Vagina (tissue), 2 donors: ENCODE results near the gene THAP4. TPM values are rescaled to one million over a fixed set of nuclear protein-coding genes. Genes with fewer than 3 reads are reported as not detected.
"Not testable (repeated sequence)": the region's sequence is repeated elsewhere in the genome, so short reads cannot be mapped to it uniquely, and the experiment has no call there.

Experiments used
- DNase-seq, 2 donors: peaks; one replicate each; pipeline ENCODE4 v3.0.0-alpha.2; 2017; ENCODE audit errors: extremely low spot score in 2 of 2
- H3K27ac ChIP-seq: fragments of 200-600 bp; sonication (generic); one replicate; pipeline ENCODE4 v1.5.1; 2019
- H3K27me3 ChIP-seq: fragments of 200-600 bp; sonication (generic); one replicate; pipeline ENCODE4 v1.5.1; 2019
- H3K36me3 ChIP-seq, 2 donors: fragments of 200-600 bp; sonication (generic); one replicate each; pipeline ENCODE4 v1.5.1; 2017 to 2019
- H3K4me1 ChIP-seq: fragments of 200-600 bp; sonication (generic); one replicate; pipeline ENCODE4 v1.5.1; 2019
- H3K4me3 ChIP-seq, 2 donors: fragments of 200-600 bp; sonication (generic); 1 replicate in 1 of 2; 2 replicates in 1 of 2; pipeline ENCODE4 v1.5.1; 2016 to 2019
- H3K9me3 ChIP-seq: fragments of 200-600 bp; sonication (generic); one replicate; pipeline ENCODE4 v1.5.1; 2019
- POLR2A ChIP-seq, 2 donors: fragments of 450-650 bp; IDR thresholded peaks; one replicate each; pipeline ENCODE4 v1.6.1; 2017; ENCODE audit warnings: antibody characterized with exemption in 2 of 2, mild to moderate bottlenecking in 2 of 2, moderate library complexity in 2 of 2
- POLR2AphosphoS5 ChIP-seq, 2 donors: sonication (generic); formaldehyde crosslinking; IDR thresholded peaks; one replicate each; pipeline ENCODE4 v1.9.0; 2017; ENCODE audit warnings: antibody characterized with exemption in 2 of 2, mild to moderate bottlenecking in 2 of 2, low read depth in 1 of 2; ENCODE audit not compliant: insufficient read depth in 1 of 2
- intact Hi-C: fragments of 100-400 bp; cut with DNase I; formaldehyde crosslinking; loops from one replicate; pipeline ENCODE4 v1.15.1; 2023
- total RNA-seq: library from RNA; depleted of rRNA; stranded (reverse); fragments of >200 nt; gene quantifications from one replicate; pipeline ENCODE4 v1.2.3, GENCODE V29; 2016
- TF ChIP-seq, protein P1 (sequence below), 3 experiments: fragments of 450-650 bp in 2 of 3; fragments of 200-600 bp in 1 of 3; sonication (generic) in 1 of 3; IDR thresholded peaks; one replicate each; pipeline ENCODE4 v1.5.1; 2017 to 2019; ENCODE audit warnings: antibody characterized with exemption in 3 of 3, mild to moderate bottlenecking in 2 of 3, moderate library complexity in 2 of 3

THAP4 gene
- total RNA-seq, 1 donor from 2014 or later = 44.4 TPM

DNA sequence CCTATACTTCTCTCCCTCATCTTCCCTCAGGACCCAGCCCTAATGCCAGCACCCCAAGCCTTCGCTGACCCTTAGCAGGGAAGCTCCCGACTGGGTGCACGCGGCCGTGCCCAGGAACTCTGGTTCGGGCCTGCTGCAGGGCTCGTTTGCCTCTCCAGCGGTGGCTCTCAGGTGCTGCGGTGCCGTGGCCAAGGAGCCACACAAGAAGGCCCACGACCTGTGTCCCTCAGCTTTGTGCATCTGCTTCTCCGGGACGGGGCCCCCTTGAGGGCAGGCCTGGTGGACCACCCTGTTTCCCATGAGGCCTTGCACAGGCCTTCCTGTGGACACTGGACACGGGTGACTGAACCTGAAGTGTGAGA is 60.7 kb downstream of the THAP4 start:
- intact Hi-C loops = no loop called here
- TF ChIP-seq POLR2A (IDR thresholded peaks at IDR 0.05) (no peak), POLR2AphosphoS5 (IDR thresholded peaks at IDR 0.05; ENCODE audit: insufficient read depth in 1 of 2, low read depth in 1 of 2) (no peak)
- TF ChIP-seq, protein P1, sequence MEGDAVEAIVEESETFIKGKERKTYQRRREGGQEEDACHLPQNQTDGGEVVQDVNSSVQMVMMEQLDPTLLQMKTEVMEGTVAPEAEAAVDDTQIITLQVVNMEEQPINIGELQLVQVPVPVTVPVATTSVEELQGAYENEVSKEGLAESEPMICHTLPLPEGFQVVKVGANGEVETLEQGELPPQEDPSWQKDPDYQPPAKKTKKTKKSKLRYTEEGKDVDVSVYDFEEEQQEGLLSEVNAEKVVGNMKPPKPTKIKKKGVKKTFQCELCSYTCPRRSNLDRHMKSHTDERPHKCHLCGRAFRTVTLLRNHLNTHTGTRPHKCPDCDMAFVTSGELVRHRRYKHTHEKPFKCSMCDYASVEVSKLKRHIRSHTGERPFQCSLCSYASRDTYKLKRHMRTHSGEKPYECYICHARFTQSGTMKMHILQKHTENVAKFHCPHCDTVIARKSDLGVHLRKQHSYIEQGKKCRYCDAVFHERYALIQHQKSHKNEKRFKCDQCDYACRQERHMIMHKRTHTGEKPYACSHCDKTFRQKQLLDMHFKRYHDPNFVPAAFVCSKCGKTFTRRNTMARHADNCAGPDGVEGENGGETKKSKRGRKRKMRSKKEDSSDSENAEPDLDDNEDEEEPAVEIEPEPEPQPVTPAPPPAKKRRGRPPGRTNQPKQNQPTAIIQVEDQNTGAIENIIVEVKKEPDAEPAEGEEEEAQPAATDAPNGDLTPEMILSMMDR (IDR thresholded peaks at IDR 0.05) = no peak
- H3K36me3 ChIP-seq = peaks cover 0 to 11% of the 10 kb centered on the region in 2 donors
- no peak overlapping the region for H3K4me3 ChIP-seq
- H3K9me3 ChIP-seq = no peaks in the 10 kb centered on the region
- peaks cover 4% of the 10 kb centered on the region for H3K4me1 ChIP-seq
- no peak overlapping the region for H3K27ac ChIP-seq
- no peak for DNase-seq
- H3K27me3 ChIP-seq = no peaks in the 10 kb centered on the region

DNA sequence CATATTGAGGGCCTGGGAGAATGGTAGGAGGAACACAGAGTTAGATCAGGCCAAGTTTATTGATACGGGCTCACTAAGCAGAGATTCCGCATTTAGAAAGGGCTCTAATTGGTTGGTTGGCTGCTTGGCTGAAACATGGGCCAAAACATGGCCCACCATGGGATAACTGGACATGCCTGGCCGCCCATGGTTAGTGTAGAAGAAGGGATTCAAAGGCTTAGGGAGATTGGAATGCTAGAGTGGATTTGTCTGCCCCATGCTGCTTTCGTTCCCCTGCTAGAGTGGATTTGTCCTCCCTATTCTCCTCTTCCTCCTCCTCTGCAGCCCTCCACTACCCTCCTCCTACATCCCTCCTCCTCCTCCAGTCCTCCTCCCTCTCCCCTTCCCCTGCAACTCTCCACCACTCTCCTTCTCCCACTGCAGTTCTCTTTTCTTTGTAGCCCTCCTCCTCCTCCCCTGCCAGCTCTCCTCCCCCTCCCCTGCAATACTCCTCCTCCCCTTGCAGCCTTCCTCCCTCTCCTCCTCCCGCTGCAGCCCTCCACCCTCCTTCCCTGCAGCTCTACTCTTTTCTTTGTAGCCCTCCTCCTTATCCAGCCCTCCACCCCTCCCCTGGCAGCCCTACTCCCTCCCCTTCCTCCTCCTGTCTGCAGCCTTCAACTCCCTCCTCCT is 61.2 kb downstream of the THAP4 start:
- TF ChIP-seq, protein P1 (IDR thresholded peaks at IDR 0.05) = no peak
- TF ChIP-seq POLR2A (IDR thresholded peaks at IDR 0.05) = no peak
- TF ChIP-seq POLR2AphosphoS5 (IDR thresholded peaks at IDR 0.05; ENCODE audit: insufficient read depth in 1 of 2, low read depth in 1 of 2) = no peak
- no peak for DNase-seq
- Histone ChIP-seq H3K4me1 (peaks cover 4% of the 10 kb centered on the region), H3K9me3 (no peaks in the 10 kb centered on the region), H3K27ac (no peak overlapping the region), H3K27me3 (no peaks in the 10 kb centered on the region), H3K4me3 (no peak overlapping the region), H3K36me3 (peaks cover 0 to 11% of the 10 kb centered on the region in 2 donors)
- intact Hi-C loops = no loop called here

DNA sequence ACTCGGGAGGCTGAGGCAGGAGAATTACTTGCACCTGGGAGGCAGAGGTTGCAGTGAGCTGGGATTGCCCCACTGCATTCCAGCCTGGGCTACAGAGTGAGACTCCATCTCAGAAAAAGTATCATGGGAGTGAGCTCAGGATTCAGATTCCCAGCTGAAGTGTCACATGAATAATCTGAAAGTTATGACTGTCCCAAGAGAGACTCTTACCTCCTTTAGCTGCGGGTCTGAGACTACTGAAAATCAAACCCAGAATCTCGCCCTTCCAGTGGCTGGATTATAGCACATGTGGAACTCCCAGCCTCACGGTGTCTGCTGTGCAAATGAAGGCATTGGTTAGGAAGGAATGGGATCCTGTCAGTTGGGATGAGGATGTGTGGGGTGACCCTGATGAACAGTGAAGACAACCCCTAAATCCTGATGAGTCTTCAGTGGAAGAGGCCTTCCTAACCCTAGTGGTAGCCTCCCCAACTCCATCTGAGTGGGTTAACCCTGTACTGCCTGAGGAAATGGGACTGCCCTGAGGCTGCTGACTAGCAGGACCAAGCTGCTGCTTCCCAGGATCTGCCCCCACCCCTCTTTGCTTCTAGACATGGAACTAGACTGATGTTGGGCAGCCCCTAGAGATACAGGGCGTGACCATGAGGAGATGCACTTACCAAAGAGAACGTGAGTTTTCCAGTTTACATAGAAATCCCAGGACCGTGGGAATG is 61.9 kb downstream of the THAP4 start:
- no peak for DNase-seq
- H3K9me3 ChIP-seq = no peaks in the 10 kb centered on the region
- H3K27me3 ChIP-seq = no peaks in the 10 kb centered on the region
- intact Hi-C loops = no loop called here
- H3K36me3 ChIP-seq = peaks cover 0 to 11% of the 10 kb centered on the region in 2 donors
- TF ChIP-seq POLR2A (IDR thresholded peaks at IDR 0.05) (no peak), POLR2AphosphoS5 (IDR thresholded peaks at IDR 0.05; ENCODE audit: insufficient read depth in 1 of 2, low read depth in 1 of 2) (no peak)
- H3K27ac ChIP-seq = no peak overlapping the region
- H3K4me1 ChIP-seq = peaks cover 4% of the 10 kb centered on the region
- H3K4me3 ChIP-seq = no peak overlapping the region

DNA sequence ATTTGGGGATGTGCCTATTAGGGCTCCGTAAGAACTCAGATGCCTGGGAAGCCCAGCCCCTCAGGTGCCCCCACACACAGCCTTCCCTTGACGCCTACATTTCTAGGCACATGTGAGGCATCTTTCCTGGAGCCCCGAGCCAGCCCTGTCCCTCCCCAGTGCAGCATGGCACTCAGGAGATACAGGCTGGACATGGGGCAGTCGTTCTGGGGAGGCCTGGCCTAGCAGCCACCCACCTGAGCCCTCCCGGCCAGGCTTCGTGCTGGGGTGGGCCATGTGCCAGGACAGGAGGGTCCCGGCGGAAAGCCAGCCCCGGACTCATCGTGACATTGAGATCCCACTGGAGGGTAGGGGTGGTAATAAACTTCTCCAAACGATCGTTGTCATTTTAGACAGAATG is 63.2 kb downstream of the THAP4 start:
- TF ChIP-seq POLR2AphosphoS5 (IDR thresholded peaks at IDR 0.05; ENCODE audit: insufficient read depth in 1 of 2, low read depth in 1 of 2) = no peak
- TF ChIP-seq POLR2A (IDR thresholded peaks at IDR 0.05) = no peak
- TF ChIP-seq, protein P1 (IDR thresholded peaks at IDR 0.05) = no peak

DNA sequence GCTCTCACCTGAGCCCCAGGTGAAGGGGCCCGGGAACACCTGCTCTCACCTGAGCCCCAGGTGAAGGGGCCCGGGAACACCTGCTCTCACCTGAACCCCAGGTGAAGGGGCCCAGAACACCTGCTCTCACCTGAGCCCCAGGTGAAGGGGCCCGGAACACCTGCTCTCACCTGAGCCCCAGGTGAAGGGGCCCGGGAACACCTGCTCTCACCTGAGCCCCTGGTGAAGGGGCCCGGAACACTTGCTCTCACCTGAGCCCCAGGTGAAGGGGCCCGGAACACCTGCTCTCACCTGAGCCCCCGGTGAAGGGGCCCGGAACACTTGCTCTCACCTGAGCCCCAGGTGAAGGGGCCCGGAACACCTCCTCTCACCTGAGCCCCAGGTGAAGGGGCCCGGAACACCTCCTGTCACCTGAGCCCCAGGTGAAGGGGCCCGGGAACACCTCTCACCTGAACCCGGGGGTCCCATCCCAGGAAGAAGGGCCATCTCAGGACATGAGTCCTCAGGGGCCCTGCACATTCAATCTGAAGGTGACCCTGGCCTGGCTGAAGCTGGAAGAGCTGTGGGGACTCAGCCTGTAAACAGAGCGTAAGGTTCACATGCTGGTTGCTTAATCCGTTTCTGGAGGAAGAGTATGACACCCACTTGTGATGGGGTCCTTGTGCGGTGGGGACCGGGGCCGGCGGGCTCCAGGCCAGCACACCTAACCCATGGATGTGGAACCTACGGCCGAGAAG is 63.9 kb downstream of the THAP4 start:
- DNase-seq, H3K9me3 ChIP-seq, H3K27ac ChIP-seq, H3K4me1 ChIP-seq, H3K4me3 ChIP-seq, intact Hi-C loops, H3K27me3 ChIP-seq: not testable (repeated sequence)
- peaks cover 0 to 11% of the 10 kb centered on the region in 2 donors for H3K36me3 ChIP-seq

More for the DNA sequence above, 63.2 kb downstream of the THAP4 start:
- intact Hi-C loops = no loop called here
- Histone ChIP-seq H3K4me1 (peaks cover 4% of the 10 kb centered on the region), H3K27me3 (no peaks in the 10 kb centered on the region), H3K4me3 (no peak overlapping the region), H3K36me3 (peaks cover 0 to 11% of the 10 kb centered on the region in 2 donors), H3K9me3 (no peaks in the 10 kb centered on the region), H3K27ac (no peak overlapping the region)
- DNase-seq = no peak
